C4-2B (cell line): ENCODE results near the gene TNFAIP6.

Experiments used
- H3K27ac ChIP-seq: fragments of 450-650 bp; 2 replicates; pipeline ENCODE4 v1.5.1; 2017
- CTCF ChIP-seq: fragments of 450-650 bp; conservative IDR thresholded peaks from 2 replicates; pipeline ENCODE4 v1.5.1; 2017; ENCODE audit warnings: mild to moderate bottlenecking
- ZFX ChIP-seq: fragments of 450-650 bp; IDR thresholded peaks from 2 replicates; pipeline ENCODE4 v1.6.1; 2017

The TNFAIP6 gene

GRCh38 chr2:151388011-151388410 is 30.6 kb downstream of the TNFAIP6 start:
- H3K27ac ChIP-seq: no peak overlapping the region
- TF ChIP-seq ZFX (no peak), CTCF (no peak)

GRCh38 chr2:151391436-151391835 is 34.0 kb downstream of the TNFAIP6 start:
- no peak overlapping the region for H3K27ac ChIP-seq
- TF ChIP-seq ZFX (no peak), CTCF (no peak)

DNA sequence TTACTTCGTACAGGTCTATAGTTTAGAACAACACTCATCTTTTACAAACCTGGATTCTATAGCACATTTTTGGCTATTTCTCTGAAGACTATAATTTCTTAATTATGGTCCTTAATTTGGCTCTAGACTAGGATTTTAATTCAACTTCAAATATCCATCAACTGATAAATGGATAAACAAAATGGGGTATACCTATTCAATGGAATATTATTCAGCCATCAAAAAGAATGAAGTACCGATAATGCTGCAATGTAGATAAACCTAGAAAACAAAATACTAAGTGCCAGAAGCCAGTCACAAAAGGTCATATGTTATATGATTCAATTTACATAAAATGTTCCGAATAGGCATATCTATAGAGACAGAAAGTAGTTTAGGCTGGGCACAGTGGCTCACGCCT is 37.1 kb downstream of the TNFAIP6 start:
- TF ChIP-seq ZFX: no peak
- no peak for TF ChIP-seq CTCF

GRCh38 chr2:151395509-151396374 is 38.4 kb downstream of the TNFAIP6 start:
- H3K27ac ChIP-seq: no peak overlapping the region
- TF ChIP-seq CTCF (no peak), ZFX (no peak)

More for the DNA sequence above, 37.1 kb downstream of the TNFAIP6 start:
- H3K27ac ChIP-seq: no peak overlapping the region

DNA sequence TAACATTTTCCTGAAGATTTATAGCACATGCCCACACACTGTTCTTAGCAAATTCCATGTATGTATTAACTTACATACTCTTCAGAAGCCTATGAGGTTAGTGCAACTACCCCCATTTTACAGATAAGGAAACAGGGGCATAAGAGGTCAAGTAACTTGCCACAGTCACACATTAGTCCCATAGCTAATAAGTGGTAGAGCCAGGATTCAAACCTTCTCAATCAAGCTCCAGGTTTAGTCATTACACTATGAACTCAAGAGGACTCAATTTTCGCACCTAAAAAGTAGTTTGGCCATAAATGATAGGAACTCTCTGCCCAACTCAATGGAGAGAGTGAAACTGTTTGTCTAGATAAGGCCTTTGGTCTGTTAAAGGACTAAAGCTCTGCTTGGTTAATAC is 42.6 kb downstream of the TNFAIP6 start:
- TF ChIP-seq CTCF (no peak), ZFX (no peak)
- no peak overlapping the region for H3K27ac ChIP-seq

- TF ChIP-seq CTCF (no peak), ZFX (no peak)
Observed at GRCh38 chr2:151401149-151401548, 43.8 kb downstream of the TNFAIP6 start.

GRCh38 chr2:151403914-151404313 is 46.5 kb downstream of the TNFAIP6 start:
- no peak overlapping the region for H3K27ac ChIP-seq
- TF ChIP-seq CTCF (no peak), ZFX (no peak)

More at GRCh38 chr2:151401149-151401548, 43.8 kb downstream of the TNFAIP6 start:
- no peak overlapping the region for H3K27ac ChIP-seq
